Fibroblast of lung (primary cell): ENCODE results near the gene WDR35. TPM values are rescaled to one million over a fixed set of nuclear protein-coding genes. Genes with fewer than 3 reads are reported as not detected.

Experiments used
- DNase-seq, 2 donors: peaks; one replicate each; pipeline versions ENCODE4 v3.0.0 to v3.0.0-alpha.2; 2010; ENCODE audit warnings: low read depth in 2 of 2
- H2AFZ ChIP-seq: 2 replicates; pipeline ENCODE4 v1.5.1; 2012; ENCODE audit warnings: low read length, control low read depth, inconsistent platforms
- H3K27ac ChIP-seq: 2 replicates; pipeline ENCODE4 v1.5.1; 2011; ENCODE audit warnings: low read length, control low read depth; ENCODE audit not compliant: insufficient read depth
- H3K27me3 ChIP-seq: 2 replicates; pipeline ENCODE4 v1.5.1; 2011; ENCODE audit warnings: mild to moderate bottlenecking, low read length; ENCODE audit not compliant: control insufficient read depth, insufficient read depth
- H3K36me3 ChIP-seq: 2 replicates; pipeline ENCODE4 v1.5.1; 2011; ENCODE audit warnings: low read length; ENCODE audit not compliant: control insufficient read depth, insufficient read depth
- H3K4me1 ChIP-seq: 2 replicates; pipeline ENCODE4 v1.5.1; 2011; ENCODE audit warnings: low read length; ENCODE audit not compliant: control insufficient read depth, insufficient read depth; ENCODE audit errors: extremely low read depth
- H3K4me2 ChIP-seq: 2 replicates; pipeline ENCODE4 v1.5.1; 2011; ENCODE audit warnings: low read length, control low read depth; ENCODE audit not compliant: insufficient read depth; ENCODE audit errors: extremely low read depth
- H3K4me3 ChIP-seq, 4 experiments: fragments of 200-600 bp in 1 of 4; sonication (generic) in 1 of 4; replicated peaks in 1 of 4; 2 replicates each; pipeline ENCODE4 v1.5.1; 2011 to 2016; ENCODE audit warnings: low read length in 4 of 4, low read depth in 3 of 4, mild to moderate bottlenecking in 3 of 4, control low read depth in 2 of 4, inconsistent platforms in 1 of 4, mixed read lengths in 1 of 4; ENCODE audit not compliant: insufficient read depth in 1 of 4; ENCODE audit errors: control extremely low read depth in 1 of 4
- H3K79me2 ChIP-seq: 2 replicates; pipeline ENCODE4 v1.5.1; 2012; ENCODE audit warnings: mild to moderate bottlenecking, low read length, inconsistent platforms; ENCODE audit not compliant: control insufficient read depth, insufficient read depth
- H3K9ac ChIP-seq: 2 replicates; pipeline ENCODE4 v1.5.1; 2011; ENCODE audit warnings: mild to moderate bottlenecking, low read length, control low read depth; ENCODE audit not compliant: insufficient read depth
- H3K9me3 ChIP-seq: 2 replicates; pipeline ENCODE4 v1.5.1; 2012; ENCODE audit warnings: low read depth, low read length; ENCODE audit not compliant: control insufficient read depth, insufficient read depth
- H4K20me1 ChIP-seq: 2 replicates; pipeline ENCODE4 v1.5.1; 2011; ENCODE audit warnings: low read length; ENCODE audit not compliant: control insufficient read depth, insufficient read depth; ENCODE audit errors: extremely low read depth
- EZH2 ChIP-seq: IDR thresholded peaks from 2 replicates; pipeline ENCODE4 v1.5.1; 2012; ENCODE audit warnings: low read length, control low read depth, mild to moderate bottlenecking; ENCODE audit errors: missing control alignments
- polyA plus RNA-seq, 2 donors: library from polyadenylated mRNA; depleted of rRNA in 1 of 2; stranded (reverse) in 1 of 2; unstranded in 1 of 2; fragments of >200 nt; gene quantifications; 2 replicates each; pipeline ENCODE4 v1.2.1, GENCODE V29; 2011 to 2012; ENCODE audit warnings: missing spikeins in 1 of 2
- total RNA-seq: library from RNA; depleted of rRNA; stranded (reverse); fragments of >200 nt; gene quantifications from 2 replicates; pipeline ENCODE4 v1.2.1, GENCODE V29; 2014
- TF ChIP-seq, protein P1 (sequence below), 2 donors: IDR thresholded peaks in 1 of 2; conservative IDR thresholded peaks in 1 of 2; 1 replicate in 1 of 2; 2 replicates in 1 of 2; pipeline ENCODE4 v1.5.1; 2011 to 2012; ENCODE audit warnings: low read length in 2 of 2, control low read depth in 1 of 2, inconsistent platforms in 1 of 2, low read depth in 1 of 2, mild to moderate bottlenecking in 1 of 2

Gene WDR35
- total and polyA plus RNA-seq, 2 donors (not counting 1 experiment from before 2014, with no cell fraction given) = 8.3 to 11.6 TPM

DNA sequence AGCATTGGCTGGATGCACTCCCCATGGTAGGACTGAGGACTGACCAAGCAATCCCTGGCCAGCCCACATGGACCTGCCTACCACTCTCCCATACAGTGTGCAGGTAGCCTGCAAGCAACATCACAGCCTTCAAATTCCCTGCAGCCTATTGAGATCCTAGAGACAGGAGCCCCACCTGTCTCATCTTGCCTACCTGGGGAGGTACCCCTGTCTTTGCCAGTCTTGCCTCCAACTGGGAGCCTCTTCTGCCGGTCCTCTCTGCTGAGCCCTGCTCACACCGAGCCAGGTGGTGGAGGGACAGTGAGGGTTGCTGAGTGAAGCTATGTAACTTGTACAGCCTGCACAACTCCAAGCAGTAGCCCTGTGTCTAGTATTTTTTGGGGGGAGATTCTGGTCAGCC is 118.1 kb downstream of the WDR35 start:
- H3K9ac ChIP-seq = no peak overlapping the region
- H4K20me1 ChIP-seq = no peaks in the 10 kb centered on the region
- H3K4me3 ChIP-seq = no peak overlapping the region
- no peak for TF ChIP-seq EZH2
- TF ChIP-seq, protein P1, sequence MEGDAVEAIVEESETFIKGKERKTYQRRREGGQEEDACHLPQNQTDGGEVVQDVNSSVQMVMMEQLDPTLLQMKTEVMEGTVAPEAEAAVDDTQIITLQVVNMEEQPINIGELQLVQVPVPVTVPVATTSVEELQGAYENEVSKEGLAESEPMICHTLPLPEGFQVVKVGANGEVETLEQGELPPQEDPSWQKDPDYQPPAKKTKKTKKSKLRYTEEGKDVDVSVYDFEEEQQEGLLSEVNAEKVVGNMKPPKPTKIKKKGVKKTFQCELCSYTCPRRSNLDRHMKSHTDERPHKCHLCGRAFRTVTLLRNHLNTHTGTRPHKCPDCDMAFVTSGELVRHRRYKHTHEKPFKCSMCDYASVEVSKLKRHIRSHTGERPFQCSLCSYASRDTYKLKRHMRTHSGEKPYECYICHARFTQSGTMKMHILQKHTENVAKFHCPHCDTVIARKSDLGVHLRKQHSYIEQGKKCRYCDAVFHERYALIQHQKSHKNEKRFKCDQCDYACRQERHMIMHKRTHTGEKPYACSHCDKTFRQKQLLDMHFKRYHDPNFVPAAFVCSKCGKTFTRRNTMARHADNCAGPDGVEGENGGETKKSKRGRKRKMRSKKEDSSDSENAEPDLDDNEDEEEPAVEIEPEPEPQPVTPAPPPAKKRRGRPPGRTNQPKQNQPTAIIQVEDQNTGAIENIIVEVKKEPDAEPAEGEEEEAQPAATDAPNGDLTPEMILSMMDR (conservative IDR thresholded peaks at IDR 0.05 in 1 of 2, IDR thresholded peaks at IDR 0.05 in 1 of 2; ENCODE audit: low read depth in 1 of 2, low read length in 2 of 2) = no peak
- H3K9me3 ChIP-seq = no peaks in the 10 kb centered on the region
- no peak overlapping the region for H3K27ac ChIP-seq
- DNase-seq = no peak
- H3K27me3 ChIP-seq = peaks cover 9% of the 10 kb centered on the region
- H2AFZ ChIP-seq = no peak overlapping the region
- no peaks in the 10 kb centered on the region for H3K36me3 ChIP-seq
- H3K4me1 ChIP-seq = no peaks in the 10 kb centered on the region
- no peaks in the 10 kb centered on the region for H3K79me2 ChIP-seq
- no peak overlapping the region for H3K4me2 ChIP-seq

DNA sequence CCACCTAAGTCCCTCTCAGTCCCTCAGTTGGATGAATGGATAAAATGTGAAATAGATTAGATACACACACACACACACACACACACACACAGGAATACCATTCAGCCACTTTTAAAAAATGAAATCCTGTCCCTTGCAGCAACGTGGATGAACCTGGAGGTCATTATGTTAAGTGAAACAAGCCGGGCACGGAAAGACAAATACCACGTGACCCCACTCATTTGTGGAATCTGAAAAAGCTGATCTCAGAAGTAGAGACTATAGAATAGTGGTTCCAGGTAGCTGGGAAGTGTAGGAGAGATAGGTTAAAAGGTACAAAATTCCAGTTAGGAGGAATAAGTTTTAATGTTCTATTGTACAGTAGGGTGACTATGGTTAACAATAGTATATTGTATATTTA is 119.1 kb downstream of the WDR35 start:
- H3K27me3 ChIP-seq = peaks cover 9% of the 10 kb centered on the region
- H3K9me3 ChIP-seq = no peaks in the 10 kb centered on the region
- no peak for DNase-seq
- no peaks in the 10 kb centered on the region for H4K20me1 ChIP-seq
- H2AFZ ChIP-seq = no peak overlapping the region
- TF ChIP-seq, protein P1 (conservative IDR thresholded peaks at IDR 0.05 in 1 of 2, IDR thresholded peaks at IDR 0.05 in 1 of 2; ENCODE audit: low read depth in 1 of 2, low read length in 2 of 2) = no peak
- no peak for TF ChIP-seq EZH2
- H3K79me2 ChIP-seq = no peaks in the 10 kb centered on the region
- no peaks in the 10 kb centered on the region for H3K4me1 ChIP-seq
- no peak overlapping the region for H3K27ac ChIP-seq
- no peak overlapping the region for H3K9ac ChIP-seq
- H3K4me3 ChIP-seq = no peak overlapping the region
- no peak overlapping the region for H3K4me2 ChIP-seq
- H3K36me3 ChIP-seq = no peaks in the 10 kb centered on the region

DNA sequence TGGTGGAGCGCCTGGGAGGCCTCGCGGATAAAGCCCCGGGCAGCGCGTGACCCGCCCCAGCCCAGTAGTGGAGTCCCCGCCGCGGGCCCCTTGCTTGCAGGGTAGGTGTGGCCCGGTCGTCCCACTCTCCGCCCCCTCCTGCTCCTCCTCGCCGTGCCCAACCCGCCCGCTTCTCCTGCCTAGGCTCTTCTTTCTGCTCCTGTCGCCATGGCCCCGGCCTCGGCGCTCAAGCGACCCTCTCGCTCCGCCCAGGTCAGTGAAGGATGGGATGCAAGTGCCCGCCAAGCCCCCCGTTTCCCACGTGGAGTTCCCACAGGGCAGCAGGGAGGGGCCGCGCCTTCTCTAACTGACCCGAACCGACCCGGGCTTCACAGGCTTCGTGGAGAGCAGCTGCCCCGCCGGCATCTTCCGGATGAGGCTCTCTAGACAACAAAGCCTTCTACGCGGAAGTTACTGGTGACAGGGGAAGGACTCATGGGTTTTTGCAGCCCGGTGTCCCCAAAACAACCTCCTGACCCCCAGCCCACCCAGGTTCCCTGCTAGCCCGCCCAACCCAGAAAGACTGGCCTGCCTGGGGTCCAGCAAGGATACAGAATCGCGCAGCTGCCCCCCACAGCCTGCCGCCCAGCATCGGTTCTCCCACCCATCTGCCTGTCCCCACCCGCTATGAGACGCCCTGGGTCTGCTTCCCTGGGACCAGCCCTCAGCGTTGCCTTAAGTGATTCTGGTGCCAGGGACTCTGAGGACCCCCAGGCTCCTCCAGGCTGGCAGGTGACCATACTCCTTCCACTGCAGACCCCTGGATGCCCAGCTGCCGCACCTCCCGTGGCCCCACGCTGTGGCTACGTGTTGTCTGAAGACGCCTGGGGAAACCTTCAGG is 121.0 kb downstream of the WDR35 start:
- H3K27ac ChIP-seq = no peak overlapping the region
- H2AFZ ChIP-seq = peak overlapping the region; percentile 67

More for the DNA sequence above, 121.0 kb downstream of the WDR35 start:
- Histone ChIP-seq H3K36me3 (no peaks in the 10 kb centered on the region), H3K4me2 (peak overlapping the region; percentile 54), H3K79me2 (no peaks in the 10 kb centered on the region), H3K9me3 (no peaks in the 10 kb centered on the region), H3K4me1 (no peaks in the 10 kb centered on the region), H3K9ac (peak overlapping the region; percentile 43), H4K20me1 (no peaks in the 10 kb centered on the region), H3K4me3 (peak overlapping the region; percentile 34 to 55 (median 43)), H3K27me3 (peaks cover 7% of the 10 kb centered on the region)
- peak; percentile 10 to 29 for DNase-seq
- TF ChIP-seq, protein P1 (conservative IDR thresholded peaks at IDR 0.05 in 1 of 2, IDR thresholded peaks at IDR 0.05 in 1 of 2; ENCODE audit: low read depth in 1 of 2, low read length in 2 of 2) = no peak
- TF ChIP-seq EZH2 = no peak
